K562 (cell line): ENCODE measurements around the gene CLTA. TPM values are rescaled to one million over a fixed set of nuclear protein-coding genes. Genes with fewer than 3 reads are reported as not detected.
A peak's percentile ranks its signal among the peaks of the same experiment; 100 is the strongest.

Experiments used
- BCOR ChIP-seq: fragments of 450-650 bp; IDR thresholded peaks from 2 replicates; pipeline ENCODE4 v1.6.1; 2016
- BRD4 ChIP-seq: fragments of 200-600 bp; sonication (generic); IDR thresholded peaks from 2 replicates; pipeline ENCODE4 v1.6.1; 2017; ENCODE audit warnings: inconsistent platforms
- CTBP1 ChIP-seq: fragments of 450-650 bp; IDR thresholded peaks from 2 replicates; pipeline ENCODE4 v1.6.1; 2016; ENCODE audit warnings: borderline replicate concordance
- DPF2 ChIP-seq: fragments of 450-650 bp; IDR thresholded peaks from 2 replicates; pipeline ENCODE4 v1.6.1; 2016
- ELF1 ChIP-seq: fragments of 200-800 bp; sonication (Bioruptor generic); IDR thresholded peaks from 2 replicates; pipeline ENCODE4 v1.6.1; 2016; ENCODE audit warnings: missing genetic modification characterization, missing compliant biosample characterization
- MAZ ChIP-seq, 2 experiments: fragments of 450-650 bp in 1 of 2; sonication (generic) in 1 of 2; formaldehyde crosslinking; IDR thresholded peaks in 1 of 2; conservative IDR thresholded peaks in 1 of 2; 2 replicates each; pipeline versions ENCODE4 v1.4.0 to v1.5.0; 2020; ENCODE audit warnings: mild to moderate bottlenecking in 1 of 2, missing genetic modification reagents in 1 of 2
- MITF ChIP-seq: IDR thresholded peaks from 2 replicates; pipeline ENCODE4 v1.6.1; 2014; ENCODE audit warnings: antibody characterized with exemption
- MTA1 ChIP-seq: fragments of 450-650 bp; IDR thresholded peaks from 2 replicates; pipeline ENCODE4 v1.6.1; 2017; ENCODE audit warnings: borderline replicate concordance
- MYC ChIP-seq, 2 experiments: fragments of 250-450 bp in 1 of 2; sonication (Bioruptor Pico) in 1 of 2; IDR thresholded peaks; 2 replicates each; pipeline versions ENCODE4 v1.5.1 to v1.6.1; 2012 to 2021; ENCODE audit warnings: low read depth in 2 of 2, borderline replicate concordance in 1 of 2, improper control_type of control experiment in 1 of 2, low read length in 1 of 2, mild to moderate bottlenecking in 1 of 2, moderate library complexity in 1 of 2
- NFIC ChIP-seq: fragments of 450-650 bp; IDR thresholded peaks from 2 replicates; pipeline ENCODE4 v1.6.1; 2017; ENCODE audit warnings: mild to moderate bottlenecking, inconsistent platforms
- NR3C1 ChIP-seq: sonication (generic); formaldehyde crosslinking; IDR thresholded peaks from 2 replicates; pipeline ENCODE4 v1.8.1; 2022; ENCODE audit warnings: missing genetic modification reagents
- PHTF2 ChIP-seq: fragments of 250-450 bp; sonication (Bioruptor Pico); IDR thresholded peaks from 2 replicates; pipeline ENCODE4 v1.5.0; 2021; ENCODE audit warnings: mild to moderate bottlenecking
- RBFOX2 ChIP-seq: fragments of 200-400 bp; formaldehyde crosslinking; IDR thresholded peaks from 2 replicates; pipeline ENCODE4 v1.6.1; 2017; ENCODE audit warnings: low read depth, mild to moderate bottlenecking, low read length, moderate library complexity
- SMARCB1 ChIP-seq: IDR thresholded peaks from 2 replicates; pipeline ENCODE4 v1.6.1; 2011; ENCODE audit warnings: improper control_type of control experiment, low read depth; ENCODE audit not compliant: insufficient read length
- SP1 ChIP-seq: sonication (generic); formaldehyde crosslinking; IDR thresholded peaks from 2 replicates; pipeline ENCODE4 v1.8.1; 2022; ENCODE audit warnings: mild to moderate bottlenecking, missing genetic modification reagents
- TCF7L2 ChIP-seq: fragments of 150-350 bp; IDR thresholded peaks from 2 replicates; pipeline ENCODE4 v1.6.1; 2016; ENCODE audit warnings: low read depth, mild to moderate bottlenecking, low read length, moderate library complexity
- ZNF384 ChIP-seq: IDR thresholded peaks from 2 replicates; pipeline ENCODE4 v1.6.1; 2012; ENCODE audit warnings: low read depth, low read length, improper control_type of control experiment
- polyA plus RNA-seq, 8 experiments: library from polyadenylated mRNA; depleted of rRNA in 4 of 8; stranded (reverse) in 5 of 8; unstranded in 3 of 8; fragments of >200 nt; fragmentation: Nextera tagmentation in 2 of 8; fragmentation: Illumina TruSeq in 1 of 8; extraction: Ambion mirVana in 2 of 8; extraction: Trizol in 1 of 8; gene quantifications; 2 replicates each; pipeline versions ENCODE4 v1.2.1 to v1.2.3, GENCODE V29; 2011 to 2014; ENCODE audit warnings: inconsistent platforms in 1 of 8, missing spikeins in 1 of 8
- total RNA-seq, 7 experiments: library from RNA; depleted of rRNA in 6 of 7; stranded (reverse); fragments of >200 nt in 6 of 7; fragmentation: Illumina TruSeq in 2 of 7; extraction: Trizol in 2 of 7; gene quantifications; 2 replicates each; pipeline versions ENCODE4 v1.2.1 to v1.2.3, GENCODE V29; 2011 to 2021; ENCODE audit warnings: low replicate concordance in 1 of 7
- TF ChIP-seq, protein P1 (sequence below): fragments of 450-650 bp; formaldehyde crosslinking; IDR thresholded peaks from 2 replicates; pipeline ENCODE4 v1.4.0; 2020; ENCODE audit warnings: mild to moderate bottlenecking, mixed read lengths
- TF ChIP-seq, protein P2 (sequence below): fragments of 200-800 bp; sonication (Bioruptor generic); IDR thresholded peaks from 2 replicates; pipeline ENCODE4 v1.6.1; 2017; ENCODE audit warnings: missing genetic modification characterization, missing compliant biosample characterization

Gene CLTA
- total and polyA plus RNA-seq, 9 of the 15 experiments (the other 6 are each of a cell fraction or from before 2014, with no cell fraction given), result 37.8 to 219 (median 144) TPM

DNA sequence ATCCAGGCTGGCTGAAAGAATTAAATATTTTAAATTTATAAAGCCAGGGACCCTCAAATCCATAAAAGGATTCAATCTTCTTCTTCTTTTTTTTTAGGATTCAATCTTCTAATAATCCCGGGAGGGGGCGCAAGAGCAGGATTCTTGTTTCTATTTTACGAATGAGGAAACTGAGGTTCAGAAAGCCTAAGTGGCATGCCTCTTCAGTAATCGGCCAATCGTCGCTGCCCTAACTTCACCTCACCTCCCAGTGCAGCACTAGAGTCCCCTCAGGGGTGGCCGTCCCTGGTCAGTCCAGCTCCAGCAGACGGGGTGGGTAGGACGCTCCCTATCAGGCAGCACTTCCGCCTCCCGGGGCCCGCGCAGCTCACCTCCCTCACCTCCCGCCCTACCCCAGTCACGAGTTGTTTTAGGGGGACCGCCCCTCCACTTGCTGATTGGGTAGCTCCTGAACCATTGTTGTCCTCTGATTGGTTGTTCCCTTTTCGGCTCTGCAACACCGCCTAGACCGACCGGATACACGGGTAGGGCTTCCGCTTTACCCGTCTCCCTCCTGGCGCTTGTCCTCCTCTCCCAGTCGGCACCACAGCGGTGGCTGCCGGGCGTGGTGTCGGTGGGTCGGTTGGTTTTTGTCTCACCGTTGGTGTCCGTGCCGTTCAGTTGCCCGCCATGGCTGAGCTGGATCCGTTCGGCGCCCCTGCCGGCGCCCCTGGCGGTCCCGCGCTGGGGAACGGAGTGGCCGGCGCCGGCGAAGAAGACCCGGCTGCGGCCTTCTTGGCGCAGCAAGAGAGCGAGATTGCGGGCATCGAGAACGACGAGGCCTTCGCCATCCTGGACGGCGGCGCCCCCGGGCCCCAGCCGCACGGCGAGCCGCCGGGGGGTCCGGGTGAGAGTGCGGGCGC lies at the start of gene CLTA (continued):
- TF ChIP-seq PHTF2 (CRISPR knock-in tag) (no peak), ELF1 (tag) (peak; percentile 93), BRD4 (no peak), MAZ (CRISPR knock-in tag; conservative IDR thresholded peaks at IDR 0.05 in 1 of 2, IDR thresholded peaks at IDR 0.05 in 1 of 2) (peak; percentile 72 to 75), BCOR (peak; percentile 17; the same call in 1 of the 2 replicates), MYC (IDR thresholded peaks at IDR 0.05; ENCODE audit: low read depth, low read length) (peak; percentile 47; the same call in 1 of the 2 replicates), MYC (CRISPR knock-in tag; IDR thresholded peaks at IDR 0.05; ENCODE audit: borderline replicate concordance, low read depth) (no peak), DPF2 (peak; percentile 44; the same call in 1 of the 2 replicates), CTBP1 (peak; percentile 14; the same call in 1 of the 2 replicates), SP1 (CRISPR knock-in tag) (peak; percentile 77), MTA1 (peak; percentile 35; the same call in 1 of the 2 replicates), TCF7L2 (no peak), NFIC (0 out of 2 replicates have a peak, but pooled peaks have one; percentile 25), ZNF384 (peak; percentile 58), SMARCB1 (no peak), MITF (peak; percentile 99), RBFOX2 (peak; percentile 99), NR3C1 (CRISPR knock-in tag) (no peak)
- TF ChIP-seq, protein P1, sequence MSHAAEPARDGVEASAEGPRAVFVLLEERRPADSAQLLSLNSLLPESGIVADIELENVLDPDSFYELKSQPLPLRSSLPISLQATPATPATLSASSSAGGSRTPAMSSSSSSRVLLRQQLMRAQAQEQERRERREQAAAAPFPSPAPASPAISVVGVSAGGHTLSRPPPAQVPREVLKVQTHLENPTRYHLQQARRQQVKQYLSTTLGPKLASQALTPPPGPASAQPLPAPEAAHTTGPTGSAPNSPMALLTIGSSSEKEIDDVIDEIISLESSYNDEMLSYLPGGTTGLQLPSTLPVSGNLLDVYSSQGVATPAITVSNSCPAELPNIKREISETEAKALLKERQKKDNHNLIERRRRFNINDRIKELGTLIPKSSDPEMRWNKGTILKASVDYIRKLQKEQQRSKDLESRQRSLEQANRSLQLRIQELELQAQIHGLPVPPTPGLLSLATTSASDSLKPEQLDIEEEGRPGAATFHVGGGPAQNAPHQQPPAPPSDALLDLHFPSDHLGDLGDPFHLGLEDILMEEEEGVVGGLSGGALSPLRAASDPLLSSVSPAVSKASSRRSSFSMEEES, result peak; percentile 93
- TF ChIP-seq, protein P2, sequence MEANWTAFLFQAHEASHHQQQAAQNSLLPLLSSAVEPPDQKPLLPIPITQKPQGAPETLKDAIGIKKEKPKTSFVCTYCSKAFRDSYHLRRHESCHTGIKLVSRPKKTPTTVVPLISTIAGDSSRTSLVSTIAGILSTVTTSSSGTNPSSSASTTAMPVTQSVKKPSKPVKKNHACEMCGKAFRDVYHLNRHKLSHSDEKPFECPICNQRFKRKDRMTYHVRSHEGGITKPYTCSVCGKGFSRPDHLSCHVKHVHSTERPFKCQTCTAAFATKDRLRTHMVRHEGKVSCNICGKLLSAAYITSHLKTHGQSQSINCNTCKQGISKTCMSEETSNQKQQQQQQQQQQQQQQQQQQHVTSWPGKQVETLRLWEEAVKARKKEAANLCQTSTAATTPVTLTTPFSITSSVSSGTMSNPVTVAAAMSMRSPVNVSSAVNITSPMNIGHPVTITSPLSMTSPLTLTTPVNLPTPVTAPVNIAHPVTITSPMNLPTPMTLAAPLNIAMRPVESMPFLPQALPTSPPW, result peak; percentile 79
